Spinal cord (tissue), 10 donors: ENCODE results near the gene PITPNC1. TPM values are rescaled to one million over a fixed set of nuclear protein-coding genes. Genes with fewer than 3 reads are reported as not detected.
A peak's percentile ranks its signal among the peaks of the same experiment; 100 is the strongest.
"Not testable (repeated sequence)": the region's sequence is repeated elsewhere in the genome, so short reads cannot be mapped to it uniquely, and the experiment has no call there.

ENCODE experiments used
- DNase-seq, 6 donors: peaks; one replicate each; pipeline versions ENCODE4 v3.0.0 to v3.0.0-alpha.2; 2013 to 2015; ENCODE audit warnings: low spot score in 6 of 6, low read depth in 4 of 6
- H3K27ac ChIP-seq: one replicate; pipeline ENCODE4 v1.5.1; 2013; ENCODE audit warnings: low read depth, low read length, control low read depth
- H3K27me3 ChIP-seq: one replicate; pipeline ENCODE4 v1.6.1; 2013; ENCODE audit warnings: low read length; ENCODE audit not compliant: control insufficient read depth, insufficient read depth
- H3K36me3 ChIP-seq: one replicate; pipeline ENCODE4 v1.6.1; 2013; ENCODE audit warnings: low read length; ENCODE audit not compliant: control insufficient read depth, insufficient read depth
- H3K4me1 ChIP-seq: one replicate; pipeline ENCODE4 v1.6.1; 2013; ENCODE audit warnings: low read length; ENCODE audit not compliant: control insufficient read depth, insufficient read depth
- H3K4me3 ChIP-seq: one replicate; pipeline ENCODE4 v1.5.1; 2013; ENCODE audit warnings: low read depth, low read length, control low read depth
- H3K9me3 ChIP-seq: one replicate; pipeline ENCODE4 v1.6.1; 2013; ENCODE audit warnings: low read length; ENCODE audit not compliant: control insufficient read depth, insufficient read depth
- WGBS: methylation state at CpG from one replicate; pipeline ENCODE4 v1.1.5; 2013; ENCODE audit warnings: missing lambda C conversion rate; ENCODE audit not compliant: insufficient coverage; 5-methylcytosine and 5-hydroxymethylcytosine counted together
- polyA plus RNA-seq, 2 donors: library from polyadenylated mRNA; unstranded; fragments of 120-200 nt; gene quantifications; one replicate each; pipeline ENCODE4 v1.2.1, GENCODE V29; 2013; ENCODE audit not compliant: insufficient read length in 2 of 2
- total RNA-seq, 2 donors: library from RNA; depleted of rRNA in 1 of 2; stranded (reverse); fragments of 120-200 nt in 1 of 2; fragments of >200 nt in 1 of 2; gene quantifications; one replicate each; pipeline versions ENCODE4 v1.2.3 to v1.2.4, GENCODE V29; 2013 to 2014
- donor health status: healthy.

PITPNC1 gene
- total and polyA plus RNA-seq, 4 donors: 34.5 to 71.1 (median 60.8) TPM

- Histone ChIP-seq H3K9me3 (no peaks in the 10 kb centered on the region), H3K27me3 (no peaks in the 10 kb centered on the region), H3K4me1 (no peaks in the 10 kb centered on the region), H3K27ac (no peak overlapping the region), H3K36me3 (peaks cover 3% of the 10 kb centered on the region), H3K4me3 (no peak overlapping the region)
- no peak for DNase-seq
- WGBS: 100% methylated on average over 4 of the region's 6 CpGs
Measured at GRCh38 chr17:67571478-67571877, 194.4 kb downstream of the PITPNC1 start.

- peaks cover 3% of the 10 kb centered on the region for H3K36me3 ChIP-seq
- H3K27ac ChIP-seq: no peak overlapping the region
- H3K4me3 ChIP-seq: no peak overlapping the region
- H3K9me3 ChIP-seq: no peaks in the 10 kb centered on the region
- H3K27me3 ChIP-seq: no peaks in the 10 kb centered on the region
- no peak for DNase-seq
- WGBS: 100% methylated on average over 1 of the region's 4 CpGs
- peaks cover 4% of the 10 kb centered on the region for H3K4me1 ChIP-seq
Measured at GRCh38 chr17:67573987-67574657, 197.0 kb downstream of the PITPNC1 start.

- WGBS: 90% methylated on average over 6 of the region's 13 CpGs
- no peak overlapping the region for H3K27ac ChIP-seq
- DNase-seq: no peak
Measured at GRCh38 chr17:67574658-67575293, 197.7 kb downstream of the PITPNC1 start.

GRCh38 chr17:67575325-67575724 lies 198.2 kb downstream of the PITPNC1 start:
- Histone ChIP-seq H3K4me3 (no peak overlapping the region), H3K36me3 (no peaks in the 10 kb centered on the region), H3K27ac (no peak overlapping the region), H3K27me3 (no peaks in the 10 kb centered on the region), H3K9me3 (no peaks in the 10 kb centered on the region), H3K4me1 (peaks cover 4% of the 10 kb centered on the region)
- DNase-seq: peak in 1 of 6 donors; percentile 51
- 55% methylated on average over 13 of the region's 13 CpGs for whole genome bisulfite sequencing

More at GRCh38 chr17:67574658-67575293, 197.7 kb downstream of the PITPNC1 start:
- Histone ChIP-seq H3K4me3 (no peak overlapping the region), H3K9me3 (no peaks in the 10 kb centered on the region), H3K36me3 (peaks cover 3% of the 10 kb centered on the region), H3K4me1 (peaks cover 4% of the 10 kb centered on the region), H3K27me3 (no peaks in the 10 kb centered on the region)

GRCh38 chr17:67576471-67577115 lies 199.5 kb downstream of the PITPNC1 start:
- no peak overlapping the region for H3K27ac ChIP-seq
- no peaks in the 10 kb centered on the region for H3K27me3 ChIP-seq
- no peaks in the 10 kb centered on the region for H3K9me3 ChIP-seq
- DNase-seq: no peak
- no peak overlapping the region for H3K4me3 ChIP-seq
- WGBS: 95% methylated on average over 7 of the region's 10 CpGs
- H3K4me1 ChIP-seq: peaks cover 8% of the 10 kb centered on the region
- H3K36me3 ChIP-seq: peaks cover 5% of the 10 kb centered on the region

GRCh38 chr17:67577429-67578141 lies 200.5 kb downstream of the PITPNC1 start:
- Histone ChIP-seq H3K9me3 (no peaks in the 10 kb centered on the region), H3K27me3 (no peaks in the 10 kb centered on the region), H3K4me3 (no peak overlapping the region), H3K27ac (no peak overlapping the region), H3K4me1 (peaks cover 10% of the 10 kb centered on the region), H3K36me3 (peaks cover 6% of the 10 kb centered on the region)
- WGBS: 50% methylated on average over 2 of the region's 8 CpGs
- DNase-seq: no peak

- Histone ChIP-seq H3K4me1 (peaks cover 15% of the 10 kb centered on the region), H3K9me3 (no peaks in the 10 kb centered on the region), H3K27me3 (no peaks in the 10 kb centered on the region), H3K36me3 (peaks cover 6% of the 10 kb centered on the region), H3K4me3 (no peak overlapping the region), H3K27ac (peak overlapping the region; percentile 6)
- 49% methylated on average over 5 of the region's 5 CpGs for WGBS
- no peak for DNase-seq
Measured at GRCh38 chr17:67578142-67578457, 201.0 kb downstream of the PITPNC1 start.

GRCh38 chr17:67578679-67579405 lies 201.8 kb downstream of the PITPNC1 start:
- peaks cover 22% of the 10 kb centered on the region for H3K4me1 ChIP-seq
- not testable (repeated sequence) for H3K27ac ChIP-seq, H3K9me3 ChIP-seq, H3K27me3 ChIP-seq, H3K36me3 ChIP-seq, DNase-seq, H3K4me3 ChIP-seq
- 100% methylated on average over 4 of the region's 9 CpGs for WGBS

GRCh38 chr17:67582673-67583081 lies 205.6 kb downstream of the PITPNC1 start:
- Histone ChIP-seq H3K9me3 (no peaks in the 10 kb centered on the region), H3K27me3 (no peaks in the 10 kb centered on the region), H3K4me3 (no peak overlapping the region), H3K27ac (peak overlapping the region; percentile 8), H3K36me3 (peaks cover 6% of the 10 kb centered on the region), H3K4me1 (peaks cover 23% of the 10 kb centered on the region)
- 22% methylated on average over 5 of the region's 6 CpGs for WGBS
- peak in 2 of 6 donors; percentile 55 to 72 for DNase-seq
